HL-60 (cell line): ENCODE measurements around the gene BIVM.

Source experiments
- DNase-seq, 2 experiments: peaks; one replicate each; pipeline ENCODE4 v3.0.0-alpha.2; 2010 to 2020; ENCODE audit warnings: low read depth in 1 of 2, low spot score in 1 of 2
- H3K27ac ChIP-seq: fragments of 250-450 bp; sonication (Bioruptor Pico); replicated peaks from 2 replicates; pipeline ENCODE4 v1.5.1; 2020; ENCODE audit warnings: mild to moderate bottlenecking, moderate library complexity
- H3K27me3 ChIP-seq: fragments of 250-450 bp; sonication (Bioruptor Pico); 2 replicates; pipeline ENCODE4 v1.5.1; 2021; ENCODE audit warnings: mild to moderate bottlenecking, moderate library complexity; ENCODE audit not compliant: insufficient read depth, poor library complexity, severe bottlenecking
- H3K4me3 ChIP-seq: replicated peaks from 2 replicates; pipeline ENCODE4 v1.5.1; 2011; ENCODE audit warnings: mild to moderate bottlenecking, control low read depth, low read length; ENCODE audit not compliant: insufficient read depth
- GABPA ChIP-seq: IDR thresholded peaks from 2 replicates; pipeline ENCODE4 v1.6.1; 2012; ENCODE audit warnings: low read depth
- POLR2AphosphoS5 ChIP-seq: IDR thresholded peaks from 2 replicates; pipeline ENCODE4 v1.6.1; 2012; ENCODE audit warnings: low read depth
- SPI1 ChIP-seq: IDR thresholded peaks from 2 replicates; pipeline ENCODE4 v1.6.1; 2012; ENCODE audit warnings: low read depth, mild to moderate bottlenecking, borderline replicate concordance
- TF ChIP-seq, protein P1 (sequence below): IDR thresholded peaks from 2 replicates; pipeline ENCODE4 v1.6.1; 2012; ENCODE audit warnings: low read depth; ENCODE audit not compliant: insufficient replicate concordance
- TF ChIP-seq, protein P2 (sequence below): IDR thresholded peaks from one replicate; pipeline ENCODE4 v1.5.1; 2011; ENCODE audit warnings: low read length, control low read depth, inconsistent platforms; ENCODE audit not compliant: insufficient read depth

BIVM gene

DNA sequence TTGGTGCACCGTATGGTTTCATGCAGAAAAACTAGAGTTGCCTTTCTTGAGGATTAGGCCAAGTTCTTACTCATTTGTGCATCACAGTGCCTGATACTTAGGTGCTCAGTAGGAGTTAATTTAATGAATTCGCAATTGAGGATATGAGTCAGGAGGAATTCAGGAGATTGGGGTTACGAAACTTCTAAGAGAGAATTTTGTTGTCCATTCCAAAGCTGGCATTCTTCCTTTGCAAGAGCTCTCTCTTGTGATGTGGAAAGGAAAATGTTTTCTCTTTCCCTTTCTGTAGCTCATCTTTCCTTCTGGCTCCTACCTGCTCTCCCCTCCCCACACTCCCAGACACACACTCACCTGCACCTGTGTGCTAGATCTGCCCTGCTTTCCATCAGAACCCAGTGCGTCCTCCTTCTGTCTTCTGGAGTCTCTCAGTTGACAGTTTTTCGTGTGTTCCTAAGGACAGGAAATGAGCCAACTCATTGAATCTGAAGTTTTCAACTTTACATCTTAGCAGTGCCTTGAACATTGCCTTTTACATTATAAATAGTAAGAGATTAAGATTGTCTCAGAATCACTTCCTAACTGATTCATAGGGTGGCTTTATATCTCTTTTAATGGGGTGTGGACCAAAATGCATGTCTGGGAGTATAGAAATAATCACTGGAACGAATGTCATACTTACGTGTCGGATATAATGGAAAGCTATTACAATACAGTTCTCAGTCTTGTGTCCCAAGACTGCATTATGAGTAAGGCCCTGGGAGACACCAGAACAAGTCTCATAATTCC lies 27.2 kb downstream of the BIVM start:
- TF ChIP-seq GABPA (no peak), POLR2AphosphoS5 (no peak), SPI1 (no peak)
- TF ChIP-seq, protein P1, sequence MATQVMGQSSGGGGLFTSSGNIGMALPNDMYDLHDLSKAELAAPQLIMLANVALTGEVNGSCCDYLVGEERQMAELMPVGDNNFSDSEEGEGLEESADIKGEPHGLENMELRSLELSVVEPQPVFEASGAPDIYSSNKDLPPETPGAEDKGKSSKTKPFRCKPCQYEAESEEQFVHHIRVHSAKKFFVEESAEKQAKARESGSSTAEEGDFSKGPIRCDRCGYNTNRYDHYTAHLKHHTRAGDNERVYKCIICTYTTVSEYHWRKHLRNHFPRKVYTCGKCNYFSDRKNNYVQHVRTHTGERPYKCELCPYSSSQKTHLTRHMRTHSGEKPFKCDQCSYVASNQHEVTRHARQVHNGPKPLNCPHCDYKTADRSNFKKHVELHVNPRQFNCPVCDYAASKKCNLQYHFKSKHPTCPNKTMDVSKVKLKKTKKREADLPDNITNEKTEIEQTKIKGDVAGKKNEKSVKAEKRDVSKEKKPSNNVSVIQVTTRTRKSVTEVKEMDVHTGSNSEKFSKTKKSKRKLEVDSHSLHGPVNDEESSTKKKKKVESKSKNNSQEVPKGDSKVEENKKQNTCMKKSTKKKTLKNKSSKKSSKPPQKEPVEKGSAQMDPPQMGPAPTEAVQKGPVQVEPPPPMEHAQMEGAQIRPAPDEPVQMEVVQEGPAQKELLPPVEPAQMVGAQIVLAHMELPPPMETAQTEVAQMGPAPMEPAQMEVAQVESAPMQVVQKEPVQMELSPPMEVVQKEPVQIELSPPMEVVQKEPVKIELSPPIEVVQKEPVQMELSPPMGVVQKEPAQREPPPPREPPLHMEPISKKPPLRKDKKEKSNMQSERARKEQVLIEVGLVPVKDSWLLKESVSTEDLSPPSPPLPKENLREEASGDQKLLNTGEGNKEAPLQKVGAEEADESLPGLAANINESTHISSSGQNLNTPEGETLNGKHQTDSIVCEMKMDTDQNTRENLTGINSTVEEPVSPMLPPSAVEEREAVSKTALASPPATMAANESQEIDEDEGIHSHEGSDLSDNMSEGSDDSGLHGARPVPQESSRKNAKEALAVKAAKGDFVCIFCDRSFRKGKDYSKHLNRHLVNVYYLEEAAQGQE: no peak
- TF ChIP-seq, protein P2, sequence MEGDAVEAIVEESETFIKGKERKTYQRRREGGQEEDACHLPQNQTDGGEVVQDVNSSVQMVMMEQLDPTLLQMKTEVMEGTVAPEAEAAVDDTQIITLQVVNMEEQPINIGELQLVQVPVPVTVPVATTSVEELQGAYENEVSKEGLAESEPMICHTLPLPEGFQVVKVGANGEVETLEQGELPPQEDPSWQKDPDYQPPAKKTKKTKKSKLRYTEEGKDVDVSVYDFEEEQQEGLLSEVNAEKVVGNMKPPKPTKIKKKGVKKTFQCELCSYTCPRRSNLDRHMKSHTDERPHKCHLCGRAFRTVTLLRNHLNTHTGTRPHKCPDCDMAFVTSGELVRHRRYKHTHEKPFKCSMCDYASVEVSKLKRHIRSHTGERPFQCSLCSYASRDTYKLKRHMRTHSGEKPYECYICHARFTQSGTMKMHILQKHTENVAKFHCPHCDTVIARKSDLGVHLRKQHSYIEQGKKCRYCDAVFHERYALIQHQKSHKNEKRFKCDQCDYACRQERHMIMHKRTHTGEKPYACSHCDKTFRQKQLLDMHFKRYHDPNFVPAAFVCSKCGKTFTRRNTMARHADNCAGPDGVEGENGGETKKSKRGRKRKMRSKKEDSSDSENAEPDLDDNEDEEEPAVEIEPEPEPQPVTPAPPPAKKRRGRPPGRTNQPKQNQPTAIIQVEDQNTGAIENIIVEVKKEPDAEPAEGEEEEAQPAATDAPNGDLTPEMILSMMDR: no peak
- Histone ChIP-seq H3K27me3 (no peaks in the 10 kb centered on the region), H3K4me3 (no peak overlapping the region), H3K27ac (no peak overlapping the region)
- no peak for DNase-seq

- TF ChIP-seq POLR2AphosphoS5 (no peak), GABPA (no peak), SPI1 (no peak)
- TF ChIP-seq, protein P1: no peak
- TF ChIP-seq, protein P2: no peak
- H3K27ac ChIP-seq: no peak overlapping the region
- H3K4me3 ChIP-seq: no peak overlapping the region
- no peaks in the 10 kb centered on the region for H3K27me3 ChIP-seq
- DNase-seq: no peak
Observed at GRCh38 chr13:102830646-102831045, 31.7 kb downstream of the BIVM start.

DNA sequence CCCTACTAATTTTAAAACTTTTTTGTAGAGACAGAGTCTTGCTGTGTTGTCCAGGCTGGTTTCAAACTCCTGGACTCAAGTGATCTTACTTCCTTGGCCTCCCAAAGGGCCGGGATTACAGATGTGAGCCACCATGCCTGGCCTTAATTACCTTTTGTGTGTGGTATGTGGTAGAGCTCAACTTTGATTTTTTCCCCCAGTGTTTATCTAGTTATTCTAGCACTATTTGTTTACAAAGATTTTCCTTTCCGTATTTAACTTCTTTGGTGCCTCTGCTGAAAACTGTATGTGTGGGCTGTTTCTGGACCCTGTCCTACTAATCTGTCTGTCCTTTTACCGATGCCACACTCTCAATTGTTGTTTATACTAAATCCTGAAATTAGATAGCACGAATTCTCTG lies 37.6 kb downstream of the BIVM start:
- DNase-seq: no peak
- Histone ChIP-seq H3K27ac (no peak overlapping the region), H3K27me3 (no peaks in the 10 kb centered on the region), H3K4me3 (no peak overlapping the region)
- TF ChIP-seq POLR2AphosphoS5 (no peak), SPI1 (no peak), GABPA (no peak)
- TF ChIP-seq, protein P2: no peak
- TF ChIP-seq, protein P1: no peak
